Activated CD4-positive, alpha-beta T cell treated with anti-CD3 and anti-CD28 coated beads for 36 hours (primary cell): ENCODE measurements around the gene JAKMIP2. TPM values are rescaled to one million over a fixed set of nuclear protein-coding genes. Genes with fewer than 3 reads are reported as not detected.

ENCODE experiments used
- ATAC-seq: fragments of 200-7000 bp; cut with Tn5 transposase; one replicate; pipeline ENCODE4 v1.10.0; 2021; ENCODE audit warnings: mild to moderate bottlenecking, moderate library complexity
- CTCF ChIA-PET: fragments of 350-600 bp; sonication (Branson Sonifier 250); formaldehyde crosslinking; loops from one replicate; lab custom pipeline; 2021; ENCODE audit warnings: antibody characterized with exemption; lab: Charles Lee
- POLR2A ChIA-PET: fragments of 350-600 bp; sonication (Branson Sonifier 250); formaldehyde crosslinking; loops from one replicate; lab custom pipeline; 2021; ENCODE audit warnings: antibody characterized with exemption, inconsistent platforms; lab: Charles Lee
- DNase-seq: peaks from one replicate; pipeline ENCODE4 v3.0.0-alpha.2; 2020
- H3K27ac Mint-ChIP-seq: one replicate; pipeline ENCODE4 v1.8.0; 2021; ENCODE audit warnings: mixed read lengths
- H3K27me3 Mint-ChIP-seq: one replicate; pipeline ENCODE4 v1.8.0; 2021; ENCODE audit warnings: mixed read lengths
- H3K36me3 Mint-ChIP-seq: one replicate; pipeline ENCODE4 v1.8.0; 2021; ENCODE audit warnings: low read depth, mixed read lengths
- H3K4me1 Mint-ChIP-seq: one replicate; pipeline ENCODE4 v1.8.0; 2021; ENCODE audit warnings: mixed read lengths
- H3K4me3 Mint-ChIP-seq: one replicate; pipeline ENCODE4 v1.8.0; 2021; ENCODE audit warnings: mild to moderate bottlenecking, moderate library complexity, mixed read lengths
- H3K9me3 Mint-ChIP-seq: one replicate; pipeline ENCODE4 v1.8.0; 2021; ENCODE audit warnings: low read depth, mixed read lengths
- intact Hi-C, 2 experiments: fragments of 100-400 bp; cut with DNase I in 1 of 2; cut with micrococcal nuclease in 1 of 2; formaldehyde crosslinking; loops; one replicate each; pipeline versions ENCODE4 v1.14.2 to v1.15.1; 2022 to 2024; cut with DNase I, micrococcal nuclease
- total RNA-seq, 2 experiments: library from RNA; stranded (reverse); gene quantifications; one replicate each; pipeline ENCODE4 v1.2.3, GENCODE V29; 2021

JAKMIP2 gene
- total RNA-seq, 2 experiments from 2014 or later, result 3.4 to 3.9 TPM

- H3K27ac Mint-ChIP-seq, result no peak overlapping the region
- intact Hi-C loops, result no loop called here
- ATAC-seq (no peak), DNase-seq (no peak)
- no peaks in the 10 kb centered on the region for H3K9me3 Mint-ChIP-seq
- peaks cover 2% of the 10 kb centered on the region for H3K27me3 Mint-ChIP-seq
- no peaks in the 10 kb centered on the region for H3K36me3 Mint-ChIP-seq
- no peaks in the 10 kb centered on the region for H3K4me1 Mint-ChIP-seq
- ChIA-PET POLR2A (no interaction called here), CTCF (no interaction called here)
- H3K4me3 Mint-ChIP-seq, result no peak overlapping the region
These were observed 234.8 kb downstream of the JAKMIP2 start for GRCh38 chr5:147547730-147548129.

- H3K4me3 Mint-ChIP-seq, result no peak overlapping the region
- POLR2A ChIA-PET, result no interaction called here
- no peak overlapping the region for H3K27ac Mint-ChIP-seq
- no peaks in the 10 kb centered on the region for H3K36me3 Mint-ChIP-seq
- intact Hi-C loops, result no loop called here
- ATAC-seq, result no peak
- H3K4me1 Mint-ChIP-seq, result no peaks in the 10 kb centered on the region
- H3K27me3 Mint-ChIP-seq, result peaks cover 2% of the 10 kb centered on the region
- CTCF ChIA-PET, result no interaction called here
- H3K9me3 Mint-ChIP-seq, result no peaks in the 10 kb centered on the region
- DNase-seq, result no peak
These were observed 238.0 kb downstream of the JAKMIP2 start for GRCh38 chr5:147544556-147544955.

GRCh38 chr5:147539053-147539452 lies 243.5 kb downstream of the JAKMIP2 start:
- intact Hi-C loops, result no loop called here
- Mint-ChIP-seq H3K4me3 (no peak overlapping the region), H3K27me3 (no peaks in the 10 kb centered on the region), H3K4me1 (no peaks in the 10 kb centered on the region), H3K36me3 (no peaks in the 10 kb centered on the region), H3K27ac (no peak overlapping the region), H3K9me3 (no peaks in the 10 kb centered on the region)
- ChIA-PET CTCF (no interaction called here), POLR2A (no interaction called here)
- DNase-seq (no peak), ATAC-seq (no peak)

GRCh38 chr5:147538236-147538635 lies 244.3 kb downstream of the JAKMIP2 start:
- no peaks in the 10 kb centered on the region for H3K36me3 Mint-ChIP-seq
- H3K4me3 Mint-ChIP-seq, result no peak overlapping the region
- intact Hi-C loops, result no loop called here
- H3K27ac Mint-ChIP-seq, result no peak overlapping the region
- ChIA-PET CTCF (no interaction called here), POLR2A (no interaction called here)
- H3K27me3 Mint-ChIP-seq, result no peaks in the 10 kb centered on the region
- DNase-seq (no peak), ATAC-seq (no peak)
- no peaks in the 10 kb centered on the region for H3K4me1 Mint-ChIP-seq
- no peaks in the 10 kb centered on the region for H3K9me3 Mint-ChIP-seq

Other genes with a start within 250 kb of the JAKMIP2 start
- not detected for gene SPINK1, start 48.9 kb upstream of the JAKMIP2 start, total RNA-seq
- gene SCGB3A2, start 96.0 kb upstream of the JAKMIP2 start, total RNA-seq, result not detected
- not detected for gene C5orf46, start 123.8 kb upstream of the JAKMIP2 start, total RNA-seq